ENCODE data around the gene SH3RF2.
"Not testable (repeated sequence)": the region's sequence is repeated elsewhere in the genome, so short reads cannot be mapped to it uniquely, and the experiment has no call there.

Gene SH3RF2

DNA sequence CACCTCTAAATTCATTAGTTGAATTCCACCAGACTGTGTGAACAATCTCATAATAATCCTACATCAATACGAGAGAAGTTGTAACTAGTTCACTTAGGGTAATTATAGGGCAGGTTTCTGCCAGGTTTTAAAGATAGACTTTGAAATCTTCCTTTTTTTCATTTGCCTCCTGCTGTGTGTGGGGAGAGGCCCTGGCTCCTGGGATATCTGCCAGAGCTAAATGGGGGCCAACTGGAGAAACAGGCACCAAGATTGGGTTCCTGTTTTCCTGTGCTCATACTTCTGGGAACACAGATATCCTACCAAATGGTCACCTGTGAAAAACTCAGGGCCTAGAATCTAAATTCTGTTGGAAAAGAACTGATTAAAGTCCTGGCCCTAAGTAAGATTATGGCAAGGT, 42.3 kb downstream of the SH3RF2 start:
- no peak for DNase-seq (ENCODE audit: low read depth in 2 of 2)

GRCh38 chr5:145979270-145980223, 43.2 kb downstream of the SH3RF2 start:
- DNase-seq (ENCODE audit: low read depth in 2 of 2): no peak

DNA sequence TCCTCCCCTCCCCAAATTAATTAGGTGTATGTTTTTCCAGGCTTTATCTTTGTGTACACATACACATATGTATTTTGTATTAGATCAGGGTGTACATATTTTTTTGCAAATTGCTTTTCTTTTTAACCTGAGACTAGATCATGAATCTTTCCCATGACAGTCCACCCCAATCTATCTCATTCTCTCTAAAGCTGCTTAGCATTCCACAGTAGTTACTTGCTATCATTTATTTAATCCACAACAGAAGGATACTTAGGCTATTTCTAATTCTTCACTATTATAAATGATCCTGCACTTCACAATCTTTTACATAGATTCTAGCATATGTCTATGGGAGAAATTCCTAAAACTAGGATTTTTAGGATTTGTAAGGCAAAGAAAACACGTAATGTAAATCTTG, 43.9 kb downstream of the SH3RF2 start:
- no peak for DNase-seq (ENCODE audit: low read depth in 2 of 2)

GRCh38 chr5:145980718-145981117, 44.3 kb downstream of the SH3RF2 start:
- DNase-seq (ENCODE audit: low read depth in 2 of 2): no peak

- no peak for DNase-seq (ENCODE audit: low read depth in 2 of 2)
Measured at GRCh38 chr5:145981589-145982571, 45.5 kb downstream of the SH3RF2 start.

DNA sequence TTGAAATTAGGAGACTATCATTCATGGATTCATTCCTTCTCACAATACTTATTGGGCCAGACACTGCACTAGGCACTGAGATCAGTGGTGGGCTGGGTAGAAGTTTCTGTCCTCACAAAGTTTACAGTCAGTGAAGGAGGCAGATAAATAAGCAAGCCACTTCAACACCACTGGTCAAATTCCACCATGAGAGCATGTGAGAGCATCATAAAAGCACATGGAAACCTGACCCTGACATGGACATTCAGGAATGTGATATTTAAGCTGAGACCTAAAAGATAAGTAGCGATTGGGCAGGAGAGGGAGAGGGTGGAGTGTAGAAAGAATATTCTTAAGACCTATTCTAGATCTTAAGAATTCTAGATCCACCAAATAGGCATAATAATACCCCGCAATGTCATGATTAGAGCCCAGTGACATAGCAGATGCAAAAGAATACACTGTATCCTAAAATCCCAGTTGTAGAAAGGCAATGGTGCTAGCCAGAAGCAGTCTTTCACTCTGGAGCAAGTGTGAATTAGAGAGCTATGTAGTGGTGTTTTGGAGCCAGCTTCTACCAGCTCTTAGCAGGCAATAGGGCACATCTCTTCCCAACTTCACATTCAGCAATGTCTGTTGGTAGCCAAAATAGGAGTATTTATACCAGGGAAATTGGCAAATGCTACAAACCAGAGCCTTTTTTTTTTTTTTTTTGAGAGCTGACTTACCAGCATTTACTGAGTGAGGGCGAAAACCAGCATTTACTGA, 46.4 kb downstream of the SH3RF2 start:
- no peak for DNase-seq (ENCODE audit: low read depth in 2 of 2)

DNA sequence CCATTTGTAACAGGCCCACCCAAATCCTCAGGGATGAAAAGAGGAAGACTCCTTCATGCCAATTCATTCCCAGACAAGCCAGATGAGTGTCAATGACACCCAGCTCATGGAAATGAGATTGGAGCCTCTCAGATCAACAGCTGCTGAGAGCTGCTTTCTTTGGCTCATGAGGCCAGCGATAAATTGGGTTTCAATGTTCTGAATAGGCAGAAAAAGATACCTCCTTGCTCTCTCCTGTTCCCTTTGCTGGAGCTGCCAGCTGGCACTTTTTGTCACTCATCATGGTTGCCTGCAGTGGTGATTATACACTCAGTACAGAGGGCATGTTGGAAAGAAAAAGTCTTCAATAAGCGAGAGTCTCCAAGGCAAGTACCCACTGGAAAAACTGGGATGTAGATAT, 47.1 kb downstream of the SH3RF2 start:
- no peak for DNase-seq (ENCODE audit: low read depth in 2 of 2)

DNA sequence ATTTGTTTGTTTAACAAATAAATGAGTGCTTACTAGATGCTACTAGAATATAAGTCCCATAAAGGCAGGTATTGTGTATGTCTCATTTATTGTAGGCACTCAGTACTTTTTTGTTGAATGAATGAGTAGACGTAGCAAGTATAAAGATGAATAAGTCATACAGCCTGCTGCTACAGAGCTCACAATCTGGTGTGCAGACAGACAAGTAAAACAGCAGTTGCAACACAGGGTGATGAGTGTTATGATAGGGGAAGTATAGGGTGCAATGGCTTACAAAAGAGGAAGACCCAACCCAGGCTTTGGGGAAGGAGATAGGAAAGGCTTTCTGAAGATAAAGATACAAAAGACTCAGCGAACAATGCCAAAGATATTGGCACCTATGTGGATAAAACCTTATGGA, 47.7 kb downstream of the SH3RF2 start:
- no peak for DNase-seq (ENCODE audit: low read depth in 2 of 2)

DNA sequence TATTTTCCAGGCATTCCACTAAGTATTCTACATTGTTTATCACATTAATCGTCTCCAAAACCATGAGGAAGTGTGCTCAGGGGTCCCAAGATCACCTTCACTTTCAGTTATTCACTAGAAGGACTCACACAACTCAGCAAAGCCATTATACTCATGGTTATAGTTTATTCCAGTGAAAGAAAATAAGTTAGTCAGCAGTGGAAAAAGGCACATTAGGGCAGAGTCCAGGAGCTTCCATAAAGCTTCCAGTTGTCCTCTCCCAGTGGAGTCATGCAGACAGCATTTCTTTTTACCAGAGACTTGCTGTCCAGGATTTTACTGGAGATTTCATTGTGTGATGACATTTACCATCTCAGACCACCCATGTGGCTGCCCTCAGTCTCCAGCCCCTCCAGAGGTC, 51.5 kb downstream of the SH3RF2 start:
- DNase-seq (ENCODE audit: low read depth in 2 of 2): no peak

GRCh38 chr5:145988993-145989392, 52.6 kb downstream of the SH3RF2 start:
- no peak for DNase-seq (ENCODE audit: low read depth in 2 of 2)

GRCh38 chr5:145989428-145989827, 53.0 kb downstream of the SH3RF2 start:
- DNase-seq (ENCODE audit: low read depth in 2 of 2): no peak

DNA sequence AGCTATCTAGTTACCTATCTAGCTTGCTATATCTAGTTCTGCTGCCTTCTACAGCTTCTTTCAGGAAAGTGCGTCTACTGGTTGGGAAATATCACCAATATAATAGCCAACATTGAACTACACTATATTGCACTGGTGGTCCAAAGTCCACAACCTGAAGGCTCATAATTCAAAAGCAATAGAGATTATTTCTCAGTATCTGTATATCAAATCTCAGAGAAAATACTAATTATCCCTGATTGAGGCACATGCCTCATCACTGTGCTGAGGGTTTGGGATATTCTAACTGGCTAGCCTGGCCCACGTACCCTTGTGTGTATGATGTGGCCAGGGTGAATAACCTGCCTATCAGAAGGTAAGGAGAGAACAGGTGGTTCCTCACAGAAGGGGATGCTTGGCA, 53.8 kb downstream of the SH3RF2 start:
- no peak for DNase-seq (ENCODE audit: low read depth in 2 of 2)

DNA sequence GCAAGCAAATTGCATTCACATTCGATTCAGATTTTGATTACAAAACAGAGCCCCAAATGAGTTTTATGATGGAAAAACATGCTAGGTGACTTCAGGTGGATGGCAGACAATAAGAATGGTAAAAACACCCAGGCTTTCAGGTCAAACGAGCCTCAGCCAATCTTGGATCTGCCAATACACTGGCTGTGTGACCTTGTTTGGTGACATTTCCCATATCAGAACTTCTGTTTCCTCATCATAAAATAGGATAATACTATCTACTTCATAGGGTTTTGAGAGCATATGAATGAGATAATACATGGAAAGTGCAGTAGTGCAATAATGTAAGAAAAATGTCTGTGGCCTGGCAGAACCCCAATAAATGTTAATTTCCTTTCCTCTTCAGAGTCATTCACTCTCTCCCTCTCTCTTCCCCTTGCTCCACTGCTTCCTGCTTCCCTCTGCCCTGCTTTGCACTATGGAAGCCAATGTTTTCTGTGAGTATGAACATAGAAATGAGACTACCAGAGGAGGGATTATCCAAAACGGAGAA, 54.7 kb downstream of the SH3RF2 start:
- no peak for DNase-seq (ENCODE audit: low read depth in 2 of 2)

GRCh38 chr5:145993538-145993937, 57.2 kb downstream of the SH3RF2 start:
- not testable (repeated sequence) for DNase-seq (ENCODE audit: low read depth in 2 of 2)

- DNase-seq (ENCODE audit: low read depth in 2 of 2): no peak
Measured at GRCh38 chr5:145996135-145996534, 59.8 kb downstream of the SH3RF2 start.

DNA sequence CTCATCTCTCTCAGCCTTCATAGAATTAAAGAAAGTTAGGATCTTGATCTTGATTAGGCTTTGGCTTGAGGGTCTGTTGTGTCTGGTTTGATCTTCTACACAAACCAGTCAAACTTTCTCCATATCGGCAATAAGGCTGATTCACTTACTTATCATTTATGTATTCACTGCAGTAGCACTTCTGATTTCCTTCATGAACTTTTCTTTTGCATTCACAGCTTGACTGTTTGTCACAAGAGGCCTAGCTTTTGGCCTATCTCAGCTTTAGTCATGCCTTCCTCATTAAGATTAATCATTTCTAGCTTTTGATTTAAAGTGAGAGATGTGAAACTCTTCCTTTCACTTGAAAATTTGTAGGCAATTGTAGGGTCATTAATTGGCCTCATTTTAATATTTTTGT, 62.8 kb downstream of the SH3RF2 start:
- no peak for DNase-seq (ENCODE audit: low read depth in 2 of 2)

- no peak for DNase-seq (ENCODE audit: low read depth in 2 of 2)
Measured at GRCh38 chr5:146000072-146000471, 63.7 kb downstream of the SH3RF2 start.

DNA sequence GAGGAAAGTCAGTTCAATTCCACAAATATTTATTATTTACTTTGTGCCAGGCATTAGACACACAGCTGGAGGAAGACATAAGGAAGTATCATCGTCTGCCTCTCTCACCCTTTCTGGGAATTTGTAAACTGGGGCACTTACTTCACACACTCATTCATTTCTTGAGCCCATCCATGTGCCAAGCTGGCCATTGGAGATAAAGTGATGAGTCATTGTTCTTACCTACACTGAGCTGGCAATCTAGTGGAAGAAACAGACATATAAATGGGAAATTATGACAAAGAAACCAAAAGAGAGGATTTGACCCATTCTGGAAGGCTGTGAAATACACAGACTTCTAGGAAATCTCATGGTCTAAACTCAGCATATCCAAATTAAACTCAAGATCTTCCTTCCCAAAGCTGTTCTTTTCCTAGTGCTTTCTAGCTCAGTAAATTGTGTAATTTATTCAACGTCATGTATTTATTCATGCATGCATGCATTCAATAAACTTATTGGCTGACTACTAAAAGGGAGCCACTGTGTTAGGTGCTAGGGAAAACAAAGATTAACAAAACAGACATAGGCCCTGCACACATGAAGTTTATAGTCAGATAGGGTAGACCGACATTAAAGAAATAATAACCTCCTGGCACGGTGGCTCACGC, 65.3 kb downstream of the SH3RF2 start:
- no peak for DNase-seq (ENCODE audit: low read depth in 2 of 2)

DNA sequence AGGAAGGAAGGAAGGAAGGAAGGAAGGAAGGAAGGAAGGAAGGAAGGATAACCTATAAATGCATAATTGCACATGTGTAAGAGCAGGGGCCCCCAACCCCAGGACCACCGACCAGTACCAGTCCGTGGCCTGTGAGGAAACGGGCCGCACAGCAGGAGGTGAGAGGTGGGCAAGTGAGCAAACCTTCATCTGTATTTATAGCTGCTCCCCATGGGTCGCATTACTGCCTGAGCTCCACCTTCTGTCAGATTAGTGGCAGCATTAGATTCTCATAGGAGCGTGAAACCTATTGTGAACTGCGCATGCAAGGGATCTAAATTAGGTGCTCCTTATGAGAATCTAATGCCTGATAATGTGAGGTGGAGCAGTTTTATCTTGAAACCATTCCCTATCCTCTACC, 66.1 kb downstream of the SH3RF2 start:
- DNase-seq (ENCODE audit: low read depth in 2 of 2): no peak

GRCh38 chr5:146003852-146004251, 67.5 kb downstream of the SH3RF2 start:
- no peak for DNase-seq (ENCODE audit: low read depth in 2 of 2)

DNA sequence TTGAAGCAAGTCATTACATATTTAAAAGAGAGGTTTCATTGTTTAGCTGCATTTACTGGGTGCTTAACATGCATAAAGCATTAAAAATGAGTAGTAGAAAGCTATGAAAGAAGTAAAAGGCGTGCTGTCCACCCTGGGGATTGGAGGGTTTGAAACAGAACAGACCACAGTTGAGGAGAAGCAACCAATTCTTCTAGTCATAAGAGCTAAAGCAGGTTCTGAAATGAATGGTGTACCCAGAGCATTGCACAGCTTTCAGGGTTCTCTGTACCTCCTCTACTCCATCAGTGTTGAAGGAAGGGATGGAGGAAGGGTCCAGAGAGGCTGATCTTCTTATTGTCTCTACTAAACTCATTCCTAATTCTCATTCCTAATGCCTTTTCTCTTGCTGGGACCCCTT, 68.9 kb downstream of the SH3RF2 start:
- DNase-seq (ENCODE audit: low read depth in 2 of 2): no peak

Data from stimulated activated CD8-positive, alpha-beta memory T cell treated with anti-CD3 and anti-CD28 coated beads, Interleukin-7, amount 100 ng/mL, for 1 hour (primary cell).